Measurements from ENCODE around the gene ULBP3.

Gene ULBP3

DNA sequence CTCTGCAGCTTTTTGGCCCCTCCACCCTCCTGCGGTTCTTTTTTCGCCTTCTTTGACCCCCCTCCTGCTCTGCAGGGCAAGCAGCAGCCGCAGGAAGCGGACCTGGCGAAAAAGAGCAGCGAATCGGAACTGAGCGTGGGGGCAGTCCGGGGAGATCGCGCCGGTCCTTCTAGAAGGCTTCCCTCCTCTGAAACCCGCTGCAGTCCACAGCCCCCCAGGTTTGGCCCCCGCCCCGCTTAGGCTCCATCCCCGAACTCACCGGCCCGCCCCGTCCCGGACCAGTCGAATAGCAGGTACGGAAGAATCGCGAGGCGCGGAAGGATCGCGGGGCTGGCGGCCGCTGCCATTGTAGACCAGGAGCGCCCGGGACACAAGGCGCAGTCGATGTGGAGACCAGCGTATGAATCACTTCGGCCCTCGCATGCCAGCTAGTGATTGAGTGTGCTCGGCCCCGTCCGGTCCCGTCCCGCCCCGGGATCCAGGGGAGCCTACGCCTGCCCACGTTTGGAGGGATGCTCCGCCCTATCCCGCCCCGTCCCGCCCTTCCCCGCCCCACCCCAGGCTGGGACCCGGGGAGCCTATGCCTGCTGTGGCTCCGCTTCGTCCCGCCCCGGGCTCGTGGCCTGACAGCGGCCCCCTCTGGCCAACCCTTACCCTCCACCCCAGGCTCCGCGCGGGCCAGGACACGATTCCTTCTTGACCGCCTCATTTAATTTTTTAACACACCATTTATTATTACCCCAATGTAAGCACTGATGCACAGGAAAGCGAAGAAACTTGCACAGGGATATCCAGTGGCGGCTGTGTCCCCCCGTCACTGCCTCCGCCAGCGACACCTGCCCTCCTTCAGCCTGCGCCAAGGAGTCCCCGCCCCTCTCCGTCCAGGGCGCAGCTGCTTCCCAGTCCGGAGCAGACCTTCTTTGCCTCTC lies at the start of gene ULBP3:
ULBP3 (minus strand) TSS at position 402 of the 929 bp plus-strand sequence; CDS start at position 347, 55 bp downstream.
- in situ Hi-C loops (cut with MboI; ENCODE audit: low sequenced_read_pairs), result loop anchor here (25.0 kb wide), 1 partner anchor 743 kb away; no protein-coding TSS in a partner anchor

DNA sequence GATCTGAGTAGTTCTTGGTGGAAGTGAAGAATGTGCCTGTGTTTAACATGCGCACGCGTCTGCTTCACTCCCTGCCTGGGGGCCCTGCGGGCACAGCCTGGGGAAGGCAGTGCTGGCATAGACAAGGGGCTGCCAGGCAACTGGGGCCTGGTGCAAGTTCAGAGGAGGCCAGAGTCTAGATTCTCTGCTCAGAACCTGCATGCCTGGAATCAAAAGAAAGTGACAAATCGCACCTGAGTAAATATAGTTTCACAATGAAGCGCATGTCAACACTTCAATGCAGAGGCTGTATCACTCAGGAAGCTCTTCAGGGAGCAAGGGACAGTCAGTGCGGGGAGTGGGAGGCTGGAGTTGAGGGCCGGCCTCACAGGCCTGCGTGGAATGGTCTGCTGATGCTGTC lies 49.7 kb upstream of the ULBP3 start:
- in situ Hi-C loops (cut with MboI; ENCODE audit: low sequenced_read_pairs), result no loop called here

DNA sequence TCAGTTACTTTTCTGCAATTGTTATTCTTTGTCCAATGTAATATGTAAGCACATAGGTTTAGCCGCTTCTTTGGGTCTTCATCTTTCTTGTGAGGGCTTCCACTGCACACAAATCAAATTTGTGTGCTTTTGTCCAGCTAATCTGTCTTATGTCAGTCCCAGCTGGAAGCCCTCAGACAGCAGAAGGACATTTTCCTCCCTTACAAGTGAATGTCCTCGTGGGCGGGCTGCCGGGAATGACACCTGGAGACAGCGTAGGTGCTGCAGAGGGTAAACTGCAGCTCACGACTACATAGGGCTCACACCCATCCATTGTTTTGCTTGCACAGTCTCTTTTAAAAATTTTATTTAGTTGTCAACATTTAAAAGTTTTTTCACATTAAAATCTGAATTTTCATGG lies 49.3 kb upstream of the ULBP3 start:
- in situ Hi-C loops (cut with MboI; ENCODE audit: low sequenced_read_pairs), result no loop called here

DNA sequence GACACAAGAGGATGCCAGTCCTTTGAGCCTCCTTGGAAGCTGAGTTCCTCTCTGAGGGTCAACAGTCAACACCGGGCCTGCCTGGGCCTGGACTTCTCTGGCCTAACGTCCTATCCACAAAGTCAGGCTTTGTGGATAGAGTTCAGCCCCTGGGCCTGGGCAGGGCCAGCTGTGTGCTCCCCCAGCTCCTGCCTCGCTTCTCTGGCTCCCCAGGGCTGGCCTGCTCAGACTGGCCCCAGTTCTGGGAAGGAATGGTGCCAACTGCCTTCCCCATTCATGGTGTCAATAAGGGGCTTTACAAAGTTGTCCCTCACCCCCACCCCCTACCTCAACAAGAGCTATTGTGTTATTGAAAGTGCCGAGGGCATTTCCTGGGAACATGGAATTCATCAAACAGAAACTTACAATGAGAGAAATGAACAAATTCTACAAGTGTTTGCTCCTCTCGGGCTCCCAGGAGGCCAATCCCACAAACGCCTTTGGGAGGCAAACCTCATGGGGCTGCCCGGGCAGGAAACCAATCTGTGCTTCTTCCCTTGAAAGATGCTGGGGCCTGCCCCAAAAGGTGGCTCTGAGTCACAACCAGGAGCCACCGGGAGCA lies 47.4 kb upstream of the ULBP3 start:
- in situ Hi-C loops (cut with MboI; ENCODE audit: low sequenced_read_pairs), result no loop called here

DNA sequence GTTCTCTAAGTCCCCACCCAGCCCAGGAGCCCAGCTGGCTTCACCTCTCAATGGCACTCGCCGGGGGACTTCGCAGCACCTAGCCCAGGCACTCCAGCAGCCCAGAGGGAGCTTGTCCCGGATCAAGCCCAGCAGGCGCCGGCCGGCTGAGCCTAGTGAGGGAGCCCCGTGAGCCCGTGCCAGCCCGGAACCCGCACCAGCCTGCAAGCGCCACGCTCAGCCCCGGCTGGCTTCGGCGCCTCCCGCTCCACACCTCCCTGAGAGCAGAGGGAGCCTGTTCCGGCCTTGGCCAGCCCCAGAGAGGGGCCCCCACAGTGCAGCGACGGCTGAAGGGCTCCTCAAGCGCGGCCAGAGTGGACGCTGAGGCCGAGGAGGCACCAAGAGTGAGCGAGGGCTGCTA lies 46.8 kb upstream of the ULBP3 start:
- in situ Hi-C loops (cut with MboI; ENCODE audit: low sequenced_read_pairs), result no loop called here

DNA sequence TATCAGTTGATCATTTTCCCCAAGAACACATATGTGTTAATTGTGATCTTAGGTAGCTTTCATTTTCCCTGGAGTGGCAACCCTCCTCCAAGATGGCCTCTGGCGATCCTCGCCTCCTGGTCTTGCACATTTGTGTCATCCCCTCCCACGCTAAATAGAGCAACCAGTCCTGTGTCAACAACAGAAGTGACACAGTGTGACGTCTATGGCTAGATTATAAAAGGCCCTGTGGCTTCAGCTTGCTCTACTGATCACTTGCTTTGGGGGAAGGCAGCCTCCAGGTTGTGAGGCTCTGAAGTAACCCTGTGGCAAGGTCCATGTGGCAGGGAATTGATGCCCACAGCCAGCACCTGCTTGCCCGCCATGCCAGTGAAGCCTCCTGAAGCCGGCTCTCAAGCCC lies 43.3 kb upstream of the ULBP3 start:
- in situ Hi-C loops (cut with MboI; ENCODE audit: low sequenced_read_pairs), result no loop called here

DNA sequence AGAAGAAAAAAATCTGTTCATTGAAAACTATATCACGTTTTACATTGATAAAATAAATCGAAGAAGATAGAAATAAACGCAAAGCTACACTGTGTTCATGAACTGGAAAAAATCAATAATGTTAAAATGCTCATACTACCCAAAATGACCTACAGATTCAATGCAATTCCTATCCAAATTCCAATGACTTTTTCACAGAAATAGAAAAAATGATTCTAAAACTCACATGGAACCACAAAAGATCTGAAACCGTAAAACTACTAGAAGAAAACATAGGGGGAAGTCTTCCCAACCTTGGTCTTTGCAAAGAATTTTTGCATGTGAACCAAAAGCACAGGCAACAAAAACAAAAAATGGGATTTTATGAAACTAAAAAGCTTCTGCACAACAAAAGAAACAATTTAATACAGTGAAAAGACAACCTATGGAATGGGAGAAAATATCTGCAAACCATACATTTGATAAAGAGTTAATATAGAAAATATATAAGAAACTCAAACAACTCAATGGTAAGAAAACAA lies 33.9 kb upstream of the ULBP3 start:
- in situ Hi-C loops (cut with MboI; ENCODE audit: low sequenced_read_pairs), result no loop called here

DNA sequence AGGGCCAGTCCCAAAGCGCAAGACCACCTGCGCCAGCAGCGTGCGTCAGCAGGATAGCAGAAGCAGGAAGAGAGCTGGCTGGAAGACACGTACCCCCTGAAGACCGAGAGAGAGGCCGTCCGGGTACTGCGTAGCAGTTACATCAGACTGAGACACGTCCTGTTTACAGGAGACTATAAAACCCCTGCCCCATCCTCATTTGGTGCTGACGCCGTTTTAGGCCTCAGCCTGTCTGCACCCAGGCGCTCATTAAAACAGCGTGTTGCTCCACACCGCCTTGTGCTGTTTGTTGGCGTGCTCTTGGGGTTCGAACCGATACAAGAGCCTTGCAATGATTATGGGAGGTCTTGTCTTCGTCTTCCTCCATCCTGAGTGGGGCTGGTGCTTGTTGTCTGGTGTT lies 31.8 kb upstream of the ULBP3 start:
- in situ Hi-C loops (cut with MboI; ENCODE audit: low sequenced_read_pairs), result no loop called here

DNA sequence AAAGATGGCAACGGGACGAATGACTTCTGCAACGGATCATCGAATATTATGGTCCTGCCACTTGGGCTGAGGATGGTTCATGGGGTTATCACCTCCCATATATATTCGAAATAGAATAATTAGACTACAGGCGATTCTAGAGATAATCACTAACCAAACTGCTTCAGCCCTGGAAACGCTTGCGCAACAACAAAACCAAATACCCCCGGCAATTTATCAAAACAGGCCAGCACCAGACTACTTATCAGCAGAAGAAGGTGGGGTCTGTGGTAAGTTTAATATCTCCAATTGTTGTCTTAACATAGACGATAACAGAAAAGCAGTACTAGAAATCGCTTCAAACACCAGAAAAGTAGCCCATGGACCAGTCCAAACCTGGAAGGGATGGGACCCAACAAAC lies 31.0 kb upstream of the ULBP3 start:
- in situ Hi-C loops (cut with MboI; ENCODE audit: low sequenced_read_pairs), result no loop called here

DNA sequence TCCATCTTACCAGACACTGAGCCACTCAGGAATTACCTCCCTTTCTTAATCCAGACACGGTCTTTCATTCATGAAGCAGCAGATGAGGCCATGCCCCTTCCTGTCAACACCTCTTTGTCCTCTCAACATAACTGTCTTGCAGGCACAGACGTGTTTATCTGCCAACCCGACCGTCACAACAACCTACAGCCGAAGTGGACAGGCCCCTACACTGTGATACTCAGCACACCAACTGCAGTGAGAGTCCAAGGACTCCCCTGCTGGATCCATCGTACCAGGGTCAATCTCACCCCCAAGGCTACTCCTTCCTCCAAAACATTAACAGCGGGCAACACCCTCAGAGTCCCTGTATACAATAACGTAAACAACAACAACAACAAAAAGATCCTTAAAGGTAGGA lies 30.6 kb upstream of the ULBP3 start:
- in situ Hi-C loops (cut with MboI; ENCODE audit: low sequenced_read_pairs), result no loop called here

DNA sequence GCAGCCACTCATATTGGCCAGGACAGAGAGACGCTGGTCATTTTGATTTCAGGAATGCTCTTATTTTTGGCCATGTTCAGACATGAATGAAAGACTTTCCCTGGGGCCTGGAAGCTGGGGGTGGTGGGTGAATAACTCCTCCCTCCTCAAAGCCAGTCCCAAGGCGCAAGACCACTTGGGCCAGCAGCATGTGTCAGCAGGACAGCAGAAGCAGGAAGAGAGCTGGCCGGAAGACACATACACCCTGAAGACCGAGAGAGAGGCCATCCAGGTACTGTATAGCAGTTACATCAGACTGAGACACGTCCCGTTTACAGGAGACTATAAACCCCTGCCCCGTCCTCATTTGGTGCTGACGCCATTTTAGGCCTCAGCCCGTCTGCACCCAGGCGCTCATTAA lies 29.2 kb upstream of the ULBP3 start:
- in situ Hi-C loops (cut with MboI; ENCODE audit: low sequenced_read_pairs), result no loop called here

DNA sequence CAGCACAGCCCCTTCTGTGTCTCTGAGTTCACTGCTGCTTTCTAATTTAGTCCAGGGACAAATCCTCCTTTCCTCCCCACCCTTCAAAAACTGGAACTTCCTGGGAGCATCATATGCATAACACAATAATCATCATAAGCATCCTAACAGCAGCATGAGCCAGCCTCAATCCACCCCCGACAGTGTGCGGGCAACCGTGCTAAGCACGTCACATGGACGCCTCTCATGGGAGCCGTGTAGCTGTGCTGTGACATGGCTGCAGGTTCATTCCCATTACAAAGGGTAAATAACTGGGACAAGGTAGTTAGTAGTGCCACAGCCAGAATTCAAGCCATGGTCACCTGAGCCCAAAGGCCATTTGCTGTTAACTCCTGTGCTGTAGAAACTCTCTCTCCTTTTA lies 24.5 kb upstream of the ULBP3 start:
- in situ Hi-C loops (cut with MboI; ENCODE audit: low sequenced_read_pairs), result no loop called here

DNA sequence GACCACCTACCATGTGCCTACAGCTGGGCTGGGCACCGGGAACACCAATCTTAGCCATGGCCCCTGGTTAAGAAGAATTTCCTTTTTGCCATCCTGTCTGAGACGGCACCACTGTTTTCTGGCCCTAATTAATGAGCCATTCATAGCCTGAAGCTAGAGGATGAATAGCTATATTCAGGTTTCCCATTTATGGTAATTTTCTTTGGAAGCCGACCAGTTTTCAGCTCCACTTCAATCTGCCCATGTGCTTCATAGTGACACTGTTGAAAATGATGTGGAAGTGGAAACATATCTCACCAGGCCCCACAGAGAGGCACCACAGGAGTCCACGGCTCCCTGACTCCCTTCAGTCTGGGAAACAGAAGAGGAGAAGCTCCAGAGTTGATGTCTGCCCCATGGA lies 22.6 kb upstream of the ULBP3 start:
- in situ Hi-C loops (cut with MboI; ENCODE audit: low sequenced_read_pairs), result no loop called here

DNA sequence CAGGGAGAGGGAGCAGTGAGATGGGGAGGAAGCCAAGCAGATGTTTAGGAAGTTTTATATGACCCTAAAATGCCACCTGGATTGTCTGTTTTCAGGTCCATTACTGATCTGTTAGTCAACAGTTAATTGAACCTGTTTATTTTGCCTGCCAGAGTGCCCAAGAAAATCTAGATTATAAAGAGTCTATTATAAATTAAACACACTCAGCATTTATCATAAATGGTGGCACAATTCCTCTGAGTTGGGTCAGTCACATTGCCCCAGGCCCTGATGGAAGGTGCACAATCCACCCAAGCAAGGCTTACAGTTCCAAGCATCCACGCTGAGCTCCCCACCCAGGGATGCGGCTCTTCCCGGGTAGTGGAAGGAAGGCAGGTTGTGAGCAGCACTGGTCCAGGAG lies 21.4 kb upstream of the ULBP3 start:
- in situ Hi-C loops (cut with MboI; ENCODE audit: low sequenced_read_pairs), result no loop called here

DNA sequence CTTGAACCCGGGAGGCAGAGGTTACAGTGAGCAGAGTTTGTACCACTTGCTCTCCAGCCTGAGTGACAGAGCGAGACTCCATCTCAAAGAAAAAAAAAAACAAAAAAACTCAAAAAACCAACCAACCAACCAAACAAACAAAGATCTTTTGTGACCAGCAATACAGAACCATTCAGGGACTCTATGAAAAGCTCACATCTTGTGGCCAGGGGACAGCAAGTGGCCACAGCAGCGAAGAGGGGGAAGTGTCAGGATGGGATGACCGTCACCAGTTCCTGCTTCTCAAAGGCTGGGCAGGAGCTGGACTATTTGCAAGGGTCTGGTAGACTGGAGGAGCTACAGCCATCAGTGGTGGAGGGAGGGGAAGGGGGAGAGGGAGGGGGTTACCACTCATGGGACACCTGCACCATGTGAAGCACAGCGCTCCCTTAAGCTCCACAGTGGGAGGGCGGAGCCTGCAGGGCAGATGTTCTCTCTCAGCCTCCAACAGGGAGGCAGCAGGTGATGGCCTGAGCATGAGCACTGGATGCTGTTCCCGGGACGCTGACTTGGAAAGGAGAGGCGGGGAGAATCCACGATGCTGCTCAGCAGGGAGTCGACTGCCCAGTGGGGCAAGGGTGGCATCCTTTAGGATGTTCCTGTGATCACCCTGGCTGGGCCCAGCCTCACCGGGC lies 19.7 kb upstream of the ULBP3 start:
- in situ Hi-C loops (cut with MboI; ENCODE audit: low sequenced_read_pairs), result no loop called here

DNA sequence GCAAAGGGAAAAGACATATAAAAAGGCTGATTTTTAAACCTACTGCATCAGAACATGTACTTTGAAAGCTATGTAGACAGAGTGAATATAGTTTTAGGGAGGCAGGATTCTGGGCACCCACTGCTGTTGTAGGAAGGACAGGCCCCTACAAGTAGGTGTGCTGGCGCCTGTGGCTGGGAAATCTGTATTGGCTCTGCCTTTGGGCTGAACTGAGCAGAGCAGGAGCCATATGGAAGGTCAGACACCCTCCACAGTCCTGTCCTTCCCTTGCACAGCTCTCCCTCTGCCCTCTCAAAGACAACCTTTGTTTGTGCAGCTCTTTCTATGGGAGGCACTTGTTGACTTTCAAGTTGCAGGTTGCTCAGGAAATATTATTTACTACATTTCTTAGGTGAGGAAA lies 18.4 kb upstream of the ULBP3 start:
- in situ Hi-C loops (cut with MboI; ENCODE audit: low sequenced_read_pairs), result no loop called here

DNA sequence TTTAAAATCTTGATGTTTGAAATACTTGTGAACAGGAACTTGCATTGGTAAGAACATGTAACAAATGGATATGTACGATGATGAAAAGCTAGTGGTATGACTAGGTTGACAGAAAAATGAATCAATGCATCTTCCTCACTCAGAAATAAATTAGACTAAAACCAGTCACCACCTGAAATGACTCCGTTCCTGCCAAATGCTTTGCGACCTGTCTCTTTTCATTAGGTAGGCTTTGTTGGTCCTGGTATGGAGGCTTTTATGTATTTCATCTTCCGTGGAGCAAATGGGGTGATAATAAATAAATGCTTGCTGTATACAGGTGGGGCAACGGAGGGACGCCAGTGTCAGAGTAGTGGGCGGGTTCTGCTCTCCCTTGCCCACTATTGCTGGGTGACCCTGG lies 17.1 kb upstream of the ULBP3 start:
- in situ Hi-C loops (cut with MboI; ENCODE audit: low sequenced_read_pairs), result no loop called here

DNA sequence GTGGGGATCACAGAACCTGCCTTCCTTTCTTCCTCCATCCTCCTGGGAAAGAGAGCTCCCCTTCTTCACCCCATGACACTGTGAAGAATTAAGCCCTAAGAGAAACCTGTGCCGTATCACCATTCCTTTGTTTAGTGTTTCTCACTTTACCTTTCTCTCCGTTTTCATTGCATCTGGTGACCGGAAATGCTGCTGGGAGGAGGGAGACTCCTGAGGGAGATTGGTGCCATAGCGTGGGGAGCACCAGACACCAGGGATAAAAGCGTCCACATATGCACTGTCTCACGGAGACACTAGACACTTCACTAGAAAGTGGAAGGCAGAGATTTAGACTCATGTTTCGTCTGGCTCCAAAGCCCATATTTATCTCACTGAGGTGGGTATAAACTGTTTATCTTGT lies 15.5 kb upstream of the ULBP3 start:
- in situ Hi-C loops (cut with MboI; ENCODE audit: low sequenced_read_pairs), result no loop called here

DNA sequence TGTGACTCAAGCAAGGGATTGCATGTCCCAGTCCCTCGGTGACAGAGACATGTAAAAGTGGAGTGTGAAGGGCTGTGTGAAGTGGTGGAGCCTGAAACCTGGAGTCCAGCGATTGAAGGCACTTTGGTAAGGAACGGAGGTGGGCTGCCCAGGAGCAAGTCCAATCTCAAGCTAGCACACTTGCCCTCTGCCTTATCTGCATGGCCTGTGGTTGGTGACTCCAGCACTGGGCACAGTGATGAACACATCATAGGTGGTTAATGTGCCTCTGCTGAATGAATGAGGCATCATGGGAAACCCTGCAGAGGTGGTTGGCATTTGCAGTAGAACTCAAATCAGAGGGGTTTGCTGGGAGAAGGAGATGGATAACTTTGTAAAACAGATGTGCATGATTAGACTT lies 14.9 kb upstream of the ULBP3 start:
- in situ Hi-C loops (cut with MboI; ENCODE audit: low sequenced_read_pairs), result no loop called here

DNA sequence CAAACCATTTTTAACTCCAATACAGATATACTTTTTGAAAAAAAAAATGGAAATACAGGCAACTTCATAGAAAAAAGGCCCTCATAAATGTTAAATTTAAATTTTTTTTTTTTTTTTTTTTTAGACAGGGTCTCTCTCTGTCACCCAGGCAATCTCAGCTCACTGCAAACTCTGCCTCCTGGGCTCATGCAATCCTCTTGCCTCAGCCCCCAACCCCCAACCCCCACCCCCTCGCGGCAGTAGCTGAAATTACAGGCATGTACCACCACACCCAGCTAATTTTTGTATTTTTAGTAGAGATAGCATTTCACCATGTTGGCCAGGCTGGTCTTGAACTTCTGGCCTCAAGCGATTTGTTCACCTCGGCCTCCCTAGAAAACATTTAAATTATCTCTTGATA lies 12.8 kb upstream of the ULBP3 start:
- in situ Hi-C loops (cut with MboI; ENCODE audit: low sequenced_read_pairs), result no loop called here

DNA sequence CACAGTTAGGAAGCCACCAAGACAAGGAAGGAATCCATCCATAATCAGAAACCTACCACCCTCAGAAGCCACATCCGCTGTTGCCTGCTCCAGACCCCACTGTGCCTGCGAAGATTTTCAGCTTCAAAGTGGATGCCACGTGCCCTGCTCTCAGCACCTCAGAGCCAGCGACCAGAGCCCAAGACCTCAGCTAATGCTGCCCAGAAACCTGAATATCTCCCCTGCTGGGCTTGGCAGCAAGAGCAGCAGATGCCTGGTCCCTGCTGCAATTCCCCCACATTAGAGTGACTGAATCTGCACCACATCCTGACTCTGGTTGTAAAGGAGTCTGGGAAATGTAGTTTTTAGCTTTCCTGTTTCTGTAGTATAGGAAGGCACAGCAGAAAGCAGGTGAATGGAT lies 10.7 kb upstream of the ULBP3 start:
- in situ Hi-C loops (cut with MboI; ENCODE audit: low sequenced_read_pairs), result loop anchor here (10.0 kb wide), 1 partner anchor 255 kb away; no protein-coding TSS in a partner anchor

DNA sequence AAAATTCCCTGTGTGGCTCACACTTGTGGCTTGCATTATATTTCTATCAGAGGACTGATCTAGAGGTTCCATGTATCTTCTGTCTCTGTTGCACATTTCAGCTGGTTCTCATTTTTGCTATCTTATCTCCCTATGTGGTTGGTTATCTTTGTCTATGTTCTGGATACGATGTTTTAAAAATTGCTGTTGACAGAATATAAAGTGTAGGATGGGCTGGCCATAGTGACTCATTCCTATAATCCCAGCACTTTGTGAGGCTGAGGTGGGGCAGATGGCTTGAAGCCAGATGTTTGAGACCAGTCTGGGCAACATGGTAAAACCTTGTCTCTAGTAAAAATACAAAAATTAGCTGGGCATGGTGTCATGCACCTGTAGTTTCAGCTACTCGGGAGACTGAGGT lies 9.9 kb upstream of the ULBP3 start:
- in situ Hi-C loops (cut with MboI; ENCODE audit: low sequenced_read_pairs), result loop anchor here (10.0 kb wide), 1 partner anchor 256 kb away; no protein-coding TSS in a partner anchor

Measured in HL-60/S4 treated with phorbol 12-myristate 13-acetate at 8.2 ng/mL for 4 days and 3 days (cell line).